ENCODE results near the gene LRRN1. TPM values are rescaled to one million over a fixed set of nuclear protein-coding genes. Genes with fewer than 3 reads are reported as not detected.
"Not testable (repeated sequence)": the region's sequence is repeated elsewhere in the genome, so short reads cannot be mapped to it uniquely, and the experiment has no call there.

Gene LRRN1
- total RNA-seq, 1 donor from 2014 or later: 19.8 TPM

DNA sequence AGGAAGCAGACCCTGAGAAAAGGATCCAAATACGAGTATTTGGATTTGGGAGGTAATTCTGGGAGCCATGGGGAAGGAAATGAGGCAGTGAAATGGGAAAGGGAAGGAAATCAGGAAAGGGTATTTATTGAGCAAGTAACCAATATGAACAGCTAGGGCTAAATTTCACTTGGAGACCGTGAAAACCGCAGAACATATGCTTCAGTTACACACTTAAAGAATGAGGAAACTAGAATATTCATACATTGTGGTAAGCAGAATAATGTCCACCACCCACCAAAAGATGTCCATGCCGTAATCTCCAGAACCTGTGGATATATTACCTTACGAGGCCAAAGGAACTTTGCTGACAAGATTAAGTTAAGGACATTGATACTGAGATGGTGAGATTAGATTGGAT lies 63.3 kb downstream of the LRRN1 start:
- H3K27me3 ChIP-seq (ENCODE audit: control insufficient read depth in 3 of 3, insufficient read depth in 3 of 3, low read length in 3 of 3): no peaks in the 10 kb centered on the region
- no peak overlapping the region for H3K27ac ChIP-seq (ENCODE audit: low read depth, low read length)
- no peaks in the 10 kb centered on the region for H3K9me3 ChIP-seq (ENCODE audit: control insufficient read depth in 3 of 3, low read length in 3 of 3)
- H3K36me3 ChIP-seq (ENCODE audit: control insufficient read depth in 3 of 3, insufficient read depth in 3 of 3, low read length in 3 of 3): no peaks in the 10 kb centered on the region
- H3K4me3 ChIP-seq (ENCODE audit: low read length in 3 of 3): no peak overlapping the region
- no peak overlapping the region for H3K9ac ChIP-seq (ENCODE audit: low read depth in 1 of 3, low read length in 3 of 3)
- no peaks in the 10 kb centered on the region for H3K4me1 ChIP-seq (ENCODE audit: control insufficient read depth in 3 of 3, insufficient read depth in 3 of 3, low read length in 3 of 3)

DNA sequence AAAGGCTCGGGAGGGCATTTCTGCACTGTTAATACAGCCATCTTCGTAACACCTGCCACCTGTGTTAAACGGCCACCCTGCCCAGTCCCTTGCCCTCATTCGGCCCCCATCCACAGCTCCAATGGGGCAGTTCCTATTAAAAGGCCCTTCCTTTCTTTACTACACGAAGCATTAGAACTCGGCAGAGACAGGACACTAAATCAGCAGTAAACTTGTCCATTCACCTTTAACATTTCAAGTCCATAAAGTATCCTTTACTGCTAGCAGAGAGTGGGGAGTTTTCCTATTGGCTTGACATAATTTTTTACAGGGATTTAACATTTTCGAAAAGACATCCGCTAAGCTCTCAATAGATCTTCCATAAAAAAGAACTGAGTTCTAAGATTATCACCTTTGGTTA lies 76.3 kb downstream of the LRRN1 start:
- no peaks in the 10 kb centered on the region for H3K4me1 ChIP-seq (ENCODE audit: control insufficient read depth in 3 of 3, insufficient read depth in 3 of 3, low read length in 3 of 3)
- no peaks in the 10 kb centered on the region for H3K9me3 ChIP-seq (ENCODE audit: control insufficient read depth in 3 of 3, low read length in 3 of 3)
- no peaks in the 10 kb centered on the region for H3K27me3 ChIP-seq (ENCODE audit: control insufficient read depth in 3 of 3, insufficient read depth in 3 of 3, low read length in 3 of 3)
- H3K27ac ChIP-seq (ENCODE audit: low read depth, low read length): no peak overlapping the region
- H3K36me3 ChIP-seq (ENCODE audit: control insufficient read depth in 3 of 3, insufficient read depth in 3 of 3, low read length in 3 of 3): no peaks in the 10 kb centered on the region
- no peak overlapping the region for H3K4me3 ChIP-seq (ENCODE audit: low read length in 3 of 3)
- H3K9ac ChIP-seq (ENCODE audit: low read depth in 1 of 3, low read length in 3 of 3): no peak overlapping the region

DNA sequence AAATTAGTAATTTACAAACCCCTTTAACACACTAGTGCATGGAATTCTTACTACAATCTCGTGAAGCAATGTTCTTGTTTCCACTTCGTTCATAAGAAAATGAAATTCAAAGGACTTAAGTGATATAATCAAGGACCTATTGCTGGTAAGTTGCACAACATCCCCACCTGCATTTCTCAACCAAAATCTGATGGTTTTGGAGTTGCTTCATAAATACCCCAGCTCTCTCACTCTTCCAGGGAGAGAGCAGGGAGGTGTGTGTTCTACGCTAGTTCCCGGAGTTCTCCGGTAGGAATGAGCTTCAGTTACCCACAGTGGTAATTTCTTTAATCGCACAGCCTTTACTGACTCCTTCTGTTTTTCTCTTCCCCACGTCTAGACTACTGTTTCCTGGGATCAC lies 81.8 kb downstream of the LRRN1 start:
- Histone ChIP-seq H3K4me3 (ENCODE audit: low read length in 3 of 3) (no peak overlapping the region), H3K9ac (ENCODE audit: low read depth in 1 of 3, low read length in 3 of 3) (no peak overlapping the region), H3K4me1 (ENCODE audit: control insufficient read depth in 3 of 3, insufficient read depth in 3 of 3, low read length in 3 of 3) (no peaks in the 10 kb centered on the region), H3K27me3 (ENCODE audit: control insufficient read depth in 3 of 3, insufficient read depth in 3 of 3, low read length in 3 of 3) (no peaks in the 10 kb centered on the region), H3K9me3 (ENCODE audit: control insufficient read depth in 3 of 3, low read length in 3 of 3) (no peaks in the 10 kb centered on the region), H3K27ac (ENCODE audit: low read depth, low read length) (no peak overlapping the region), H3K36me3 (ENCODE audit: control insufficient read depth in 3 of 3, insufficient read depth in 3 of 3, low read length in 3 of 3) (no peaks in the 10 kb centered on the region)

DNA sequence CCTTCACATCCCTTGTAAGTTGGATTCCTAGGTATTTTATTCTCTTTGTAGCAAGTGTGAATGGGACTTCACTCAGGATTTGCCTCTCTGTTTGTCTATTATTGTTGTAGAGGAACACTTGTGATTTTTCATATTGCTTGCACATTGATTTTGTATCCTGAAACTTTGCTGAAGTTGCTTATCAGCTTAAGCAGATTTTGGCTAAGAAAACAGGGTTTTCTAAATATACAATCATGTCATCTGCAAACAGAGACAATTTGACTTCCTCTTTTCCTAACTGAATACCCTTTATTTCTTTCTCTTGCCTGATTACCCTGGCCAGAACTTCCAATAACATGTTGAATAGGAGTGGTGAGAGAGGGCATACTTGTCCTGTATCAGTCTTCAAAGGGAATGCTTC lies 88.1 kb downstream of the LRRN1 start:
- H3K4me1 ChIP-seq (ENCODE audit: control insufficient read depth in 3 of 3, insufficient read depth in 3 of 3, low read length in 3 of 3); H3K9me3 ChIP-seq (ENCODE audit: control insufficient read depth in 3 of 3, low read length in 3 of 3); H3K27ac ChIP-seq (ENCODE audit: low read depth, low read length); H3K9ac ChIP-seq (ENCODE audit: low read depth in 1 of 3, low read length in 3 of 3); H3K27me3 ChIP-seq (ENCODE audit: control insufficient read depth in 3 of 3, insufficient read depth in 3 of 3, low read length in 3 of 3); H3K36me3 ChIP-seq (ENCODE audit: control insufficient read depth in 3 of 3, insufficient read depth in 3 of 3, low read length in 3 of 3); H3K4me3 ChIP-seq (ENCODE audit: low read length in 3 of 3): not testable (repeated sequence)

DNA sequence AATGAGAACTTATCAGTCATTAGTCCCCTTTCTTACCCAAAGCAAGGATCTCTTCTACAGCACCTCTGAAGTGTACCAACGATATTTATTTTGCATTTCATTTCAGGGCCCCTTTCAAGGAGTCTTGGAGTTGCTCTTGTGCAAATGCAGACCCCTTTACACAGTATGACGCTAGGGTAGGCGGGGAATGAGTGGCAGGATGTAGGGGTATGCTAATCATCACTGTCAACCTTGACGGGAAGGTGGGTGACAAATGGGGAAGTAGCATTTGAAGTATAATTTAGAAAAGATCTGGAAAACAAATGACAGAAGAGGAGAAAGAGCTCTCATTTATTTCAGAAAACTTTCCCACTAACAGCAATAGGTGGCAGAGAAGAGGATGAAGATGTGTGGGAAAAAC lies 94.4 kb downstream of the LRRN1 start:
- no peaks in the 10 kb centered on the region for H3K4me1 ChIP-seq (ENCODE audit: control insufficient read depth in 3 of 3, insufficient read depth in 3 of 3, low read length in 3 of 3)
- H3K36me3 ChIP-seq (ENCODE audit: control insufficient read depth in 3 of 3, insufficient read depth in 3 of 3, low read length in 3 of 3): no peaks in the 10 kb centered on the region
- H3K27me3 ChIP-seq (ENCODE audit: control insufficient read depth in 3 of 3, insufficient read depth in 3 of 3, low read length in 3 of 3): no peaks in the 10 kb centered on the region
- no peaks in the 10 kb centered on the region for H3K9me3 ChIP-seq (ENCODE audit: control insufficient read depth in 3 of 3, low read length in 3 of 3)
- no peak overlapping the region for H3K9ac ChIP-seq (ENCODE audit: low read depth in 1 of 3, low read length in 3 of 3)
- no peak overlapping the region for H3K4me3 ChIP-seq (ENCODE audit: low read length in 3 of 3)
- H3K27ac ChIP-seq (ENCODE audit: low read depth, low read length): no peak overlapping the region
